Cardiac muscle cell (in vitro differentiated cells and primary cell): ENCODE data around the gene IQSEC3. TPM values are rescaled to one million over a fixed set of nuclear protein-coding genes. Genes with fewer than 3 reads are reported as not detected.

ENCODE experiments used
- DNase-seq, 2 donors: peaks; one replicate each; pipeline versions ENCODE4 v3.0.0 to v3.0.0-alpha.2; 2010 to 2017; ENCODE audit warnings: low read depth in 1 of 2, low spot score in 1 of 2
- H3K27ac ChIP-seq: fragments of 200-600 bp; sonication (generic); 2 replicates; pipeline ENCODE4 v1.5.1; 2016
- H3K27me3 ChIP-seq: fragments of 200-600 bp; sonication (generic); 2 replicates; pipeline ENCODE4 v1.6.0; 2016; ENCODE audit warnings: control low read depth
- H3K36me3 ChIP-seq: fragments of 200-600 bp; sonication (generic); 2 replicates; pipeline ENCODE4 v1.5.1; 2016; ENCODE audit warnings: control low read depth
- H3K4me1 ChIP-seq: fragments of 200-600 bp; sonication (generic); 2 replicates; pipeline ENCODE4 v1.8.1; 2017; ENCODE audit warnings: low read depth, mild to moderate bottlenecking, mixed run types
- H3K4me3 ChIP-seq: fragments of 200-600 bp; sonication (generic); 2 replicates; pipeline ENCODE4 v1.5.1; 2016; ENCODE audit warnings: mild to moderate bottlenecking
- H3K9me3 ChIP-seq: fragments of 200-600 bp; sonication (generic); 2 replicates; pipeline ENCODE4 v1.5.1; 2017; ENCODE audit warnings: low read depth, mild to moderate bottlenecking, control low read depth
- CTCF ChIP-seq: IDR thresholded peaks from 2 replicates; pipeline ENCODE4 v1.5.1; 2012; ENCODE audit warnings: low read depth, mild to moderate bottlenecking, low read length
- polyA plus RNA-seq: library from polyadenylated mRNA; unstranded; fragments of >200 nt; fragmentation: Nextera tagmentation; extraction: Ambion mirVana; gene quantifications from 2 replicates; pipeline ENCODE4 v1.2.1, GENCODE V29; 2016
- total RNA-seq: library from RNA; depleted of rRNA; stranded (reverse); fragments of >200 nt; gene quantifications from 2 replicates; pipeline ENCODE4 v1.2.3, GENCODE V29; 2016

Gene IQSEC3
- total and polyA plus RNA-seq, 2 experiments from 2014 or later, result 0.42 to 2.7 TPM

- peak in 1 of 2 donors; percentile 59 for DNase-seq
- H3K36me3 ChIP-seq, result no peaks in the 10 kb centered on the region
- no peak overlapping the region for H3K4me3 ChIP-seq
- no peak overlapping the region for H3K27ac ChIP-seq
- H3K9me3 ChIP-seq, result no peaks in the 10 kb centered on the region
- H3K27me3 ChIP-seq, result no peaks in the 10 kb centered on the region
- peaks cover 11% of the 10 kb centered on the region for H3K4me1 ChIP-seq
- no peak for TF ChIP-seq CTCF
Observed at GRCh38 chr12:103169-103981, 36.8 kb downstream of the IQSEC3 start.

DNA sequence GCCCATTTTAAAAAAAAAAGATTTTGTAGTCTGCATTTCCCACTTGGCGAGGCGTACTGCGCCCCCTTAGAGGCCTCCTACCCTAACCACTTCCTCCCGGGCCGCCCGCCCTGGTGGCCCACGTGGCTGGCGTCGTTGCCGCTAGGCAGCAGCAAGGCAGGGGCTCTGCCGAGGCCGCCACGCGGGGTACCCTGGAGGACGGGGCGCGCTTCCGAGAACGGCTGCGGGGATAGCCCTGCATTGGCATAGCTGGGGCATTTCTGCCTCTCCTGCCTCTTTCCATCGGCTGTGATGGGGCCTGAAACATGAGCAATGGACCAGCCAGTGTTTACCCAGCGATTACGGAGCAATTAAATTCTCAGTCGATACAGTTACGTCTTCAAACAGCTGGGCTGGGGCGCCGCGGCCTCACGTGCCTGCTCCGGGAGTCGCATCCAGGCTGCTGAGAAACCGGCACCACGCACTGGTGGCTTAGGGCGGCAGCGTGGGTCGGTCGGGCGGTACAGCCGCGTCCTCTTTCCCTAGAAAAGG lies 38.0 kb downstream of the IQSEC3 start:
- Histone ChIP-seq H3K27me3 (no peaks in the 10 kb centered on the region), H3K4me1 (peaks cover 14% of the 10 kb centered on the region), H3K4me3 (no peak overlapping the region), H3K9me3 (no peaks in the 10 kb centered on the region), H3K27ac (no peak overlapping the region), H3K36me3 (no peaks in the 10 kb centered on the region)
- peak in 1 of 2 donors; percentile 21 for DNase-seq
- TF ChIP-seq CTCF, result no peak

GRCh38 chr12:105696-106095 lies 39.1 kb downstream of the IQSEC3 start:
- no peak for DNase-seq
- H3K27ac ChIP-seq, result no peak overlapping the region
- TF ChIP-seq CTCF, result no peak
- no peaks in the 10 kb centered on the region for H3K27me3 ChIP-seq
- H3K4me3 ChIP-seq, result no peak overlapping the region
- no peaks in the 10 kb centered on the region for H3K36me3 ChIP-seq
- H3K4me1 ChIP-seq, result peaks cover 17% of the 10 kb centered on the region
- no peaks in the 10 kb centered on the region for H3K9me3 ChIP-seq

DNA sequence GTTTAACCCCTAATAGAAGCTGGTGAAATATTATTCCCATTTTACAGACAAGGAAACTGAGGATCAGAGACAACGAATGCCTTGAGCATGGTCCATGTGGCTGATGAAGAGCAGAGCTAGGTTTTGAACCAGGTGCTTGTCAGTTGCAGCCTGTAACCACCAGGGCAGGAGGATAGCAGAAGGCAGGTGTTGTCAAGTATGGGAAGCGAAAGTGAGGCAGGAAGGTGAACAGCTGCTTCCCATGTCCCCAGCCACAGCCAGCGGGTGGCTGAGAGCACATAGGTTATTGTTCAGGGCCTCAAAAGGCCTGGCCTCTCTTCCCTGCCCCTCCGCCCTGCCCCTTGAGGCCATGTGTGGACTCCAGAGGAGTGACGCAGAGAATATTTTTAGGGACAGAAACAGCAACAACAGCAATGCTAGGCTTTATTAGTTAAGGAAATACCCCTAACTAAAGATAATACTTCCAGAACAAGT lies 39.6 kb downstream of the IQSEC3 start:
- no peak overlapping the region for H3K4me3 ChIP-seq
- H3K27me3 ChIP-seq, result no peaks in the 10 kb centered on the region
- H3K9me3 ChIP-seq, result no peaks in the 10 kb centered on the region
- H3K27ac ChIP-seq, result no peak overlapping the region
- no peak for DNase-seq
- no peak for TF ChIP-seq CTCF
- peaks cover 17% of the 10 kb centered on the region for H3K4me1 ChIP-seq
- H3K36me3 ChIP-seq, result no peaks in the 10 kb centered on the region

DNA sequence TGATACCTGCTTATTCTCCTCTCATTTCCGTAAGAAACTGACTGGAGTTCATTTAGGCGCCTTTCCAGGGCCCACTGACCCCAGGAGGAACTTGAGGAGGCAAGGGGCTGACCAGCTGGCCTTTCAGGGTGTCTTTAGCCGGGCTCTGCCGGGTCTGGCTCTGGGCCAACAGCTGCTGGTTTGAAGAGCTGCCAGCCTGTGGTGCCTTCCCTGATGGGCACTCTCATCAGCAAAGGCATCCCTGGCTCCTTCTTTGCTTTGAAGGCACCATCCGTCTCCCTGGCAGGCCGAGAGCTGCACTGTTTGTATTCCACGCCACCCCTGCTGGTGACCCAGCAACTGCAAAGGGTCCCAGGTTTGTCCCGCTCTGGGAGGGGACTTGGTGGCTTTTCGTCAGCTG lies 42.0 kb downstream of the IQSEC3 start:
- peak in 1 of 2 donors; percentile 24 for DNase-seq
- no peaks in the 10 kb centered on the region for H3K9me3 ChIP-seq
- no peak overlapping the region for H3K27ac ChIP-seq
- H3K27me3 ChIP-seq, result no peaks in the 10 kb centered on the region
- H3K36me3 ChIP-seq, result no peaks in the 10 kb centered on the region
- no peak overlapping the region for H3K4me3 ChIP-seq
- no peak for TF ChIP-seq CTCF
- H3K4me1 ChIP-seq, result peaks cover 17% of the 10 kb centered on the region
